Measurements from ENCODE around the gene PIGZ. TPM values are rescaled to one million over a fixed set of nuclear protein-coding genes. Genes with fewer than 3 reads are reported as not detected.

The PIGZ gene
- total RNA-seq, 1 experiment from 2014 or later = 0.69 TPM

DNA sequence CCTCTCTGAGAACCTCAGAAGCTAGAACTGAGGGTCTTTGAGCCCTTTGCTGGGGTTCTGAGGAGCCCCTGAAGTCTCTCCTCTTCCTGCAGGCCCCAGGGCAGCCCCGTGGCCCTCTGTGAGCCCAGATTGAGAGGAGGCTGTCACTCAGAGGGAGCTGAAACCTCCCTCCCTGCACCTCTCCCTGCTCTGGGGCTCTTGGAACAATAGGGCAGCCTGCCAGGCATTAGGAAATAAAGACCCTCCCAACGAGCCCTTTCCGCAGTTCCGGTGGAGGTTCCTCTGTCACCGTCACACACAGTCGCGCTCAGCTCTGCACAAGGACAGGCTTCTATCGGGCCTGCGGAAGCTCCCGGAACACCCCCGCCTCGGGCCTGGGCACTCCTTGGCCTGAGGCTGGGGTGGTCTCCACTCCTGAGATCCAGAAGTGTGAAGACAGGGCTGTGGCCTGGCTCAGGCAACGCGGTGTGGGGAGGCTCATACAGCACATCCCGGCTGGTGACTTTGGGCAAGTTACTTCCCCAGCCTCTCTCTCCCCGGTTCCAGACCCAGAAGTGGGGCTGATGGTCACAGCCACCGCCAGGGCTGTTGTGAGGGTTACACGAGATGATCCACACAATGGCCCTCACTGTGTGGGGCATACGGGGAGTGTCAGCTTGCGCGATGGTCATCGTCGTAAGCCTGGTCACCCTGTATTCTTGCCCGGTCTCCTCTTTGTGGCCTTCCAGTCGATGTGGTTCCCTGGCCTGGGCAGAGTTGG is 43.3 kb upstream of the PIGZ start:
- CTCF ChIA-PET = no interaction called here
- Histone ChIP-seq H3K27me3 (replicated peaks; ENCODE audit: insufficient read depth, low read depth, low read length, poor library complexity) (no peaks in the 10 kb centered on the region), H3K27ac (ENCODE audit: low read depth, low read length, poor library complexity, severe bottlenecking) (no peak overlapping the region), H3K4me3 (ENCODE audit: low read depth, low read length, poor library complexity, severe bottlenecking) (no peak overlapping the region), H3K4me1 (ENCODE audit: insufficient read depth, low read length, poor library complexity, severe bottlenecking) (no peaks in the 10 kb centered on the region), H3K36me3 (ENCODE audit: insufficient read depth, low read length, poor library complexity, severe bottlenecking) (no peaks in the 10 kb centered on the region), H3K9me3 (ENCODE audit: low read depth, low read length, poor library complexity, severe bottlenecking) (no peaks in the 10 kb centered on the region)
- no TSS peak for BruUV-seq (replicated peaks)
- intact Hi-C loops (cut with micrococcal nuclease; ENCODE audit: unreplicated experiment) = no loop called here
- no peak for DNase-seq (ENCODE audit: low spot score)
- no peak for TF ChIP-seq EZH2 (IDR thresholded peaks at IDR 0.05; ENCODE audit: borderline replicate concordance, low read depth, low read length, poor library complexity, severe bottlenecking)
- TF ChIP-seq, protein P1, sequence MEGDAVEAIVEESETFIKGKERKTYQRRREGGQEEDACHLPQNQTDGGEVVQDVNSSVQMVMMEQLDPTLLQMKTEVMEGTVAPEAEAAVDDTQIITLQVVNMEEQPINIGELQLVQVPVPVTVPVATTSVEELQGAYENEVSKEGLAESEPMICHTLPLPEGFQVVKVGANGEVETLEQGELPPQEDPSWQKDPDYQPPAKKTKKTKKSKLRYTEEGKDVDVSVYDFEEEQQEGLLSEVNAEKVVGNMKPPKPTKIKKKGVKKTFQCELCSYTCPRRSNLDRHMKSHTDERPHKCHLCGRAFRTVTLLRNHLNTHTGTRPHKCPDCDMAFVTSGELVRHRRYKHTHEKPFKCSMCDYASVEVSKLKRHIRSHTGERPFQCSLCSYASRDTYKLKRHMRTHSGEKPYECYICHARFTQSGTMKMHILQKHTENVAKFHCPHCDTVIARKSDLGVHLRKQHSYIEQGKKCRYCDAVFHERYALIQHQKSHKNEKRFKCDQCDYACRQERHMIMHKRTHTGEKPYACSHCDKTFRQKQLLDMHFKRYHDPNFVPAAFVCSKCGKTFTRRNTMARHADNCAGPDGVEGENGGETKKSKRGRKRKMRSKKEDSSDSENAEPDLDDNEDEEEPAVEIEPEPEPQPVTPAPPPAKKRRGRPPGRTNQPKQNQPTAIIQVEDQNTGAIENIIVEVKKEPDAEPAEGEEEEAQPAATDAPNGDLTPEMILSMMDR (conservative IDR thresholded peaks at IDR 0.05; ENCODE audit: low read depth, low read length) = no peak
- POLR2A ChIA-PET (ENCODE audit: low non-redundant PET) = no interaction called here

- ChIA-PET POLR2A (ENCODE audit: low non-redundant PET) (no interaction called here), CTCF (interaction anchor here (0.9 kb wide), 1 partner anchor 18 kb away, joined by 3 read pairs; no protein-coding TSS in a partner anchor)
- H3K4me1 ChIP-seq (ENCODE audit: insufficient read depth, low read length, poor library complexity, severe bottlenecking) = no peaks in the 10 kb centered on the region
- H3K27ac ChIP-seq (ENCODE audit: low read depth, low read length, poor library complexity, severe bottlenecking) = no peak overlapping the region
- no peak for DNase-seq (ENCODE audit: low spot score)
- intact Hi-C loops (cut with micrococcal nuclease; ENCODE audit: unreplicated experiment) = no loop called here
- no peak for TF ChIP-seq EZH2 (IDR thresholded peaks at IDR 0.05; ENCODE audit: borderline replicate concordance, low read depth, low read length, poor library complexity, severe bottlenecking)
- TF ChIP-seq, protein P1 (conservative IDR thresholded peaks at IDR 0.05; ENCODE audit: low read depth, low read length) = no peak
- BruUV-seq (replicated peaks) = no TSS peak
- H3K36me3 ChIP-seq (ENCODE audit: insufficient read depth, low read length, poor library complexity, severe bottlenecking) = no peaks in the 10 kb centered on the region
- H3K9me3 ChIP-seq (ENCODE audit: low read depth, low read length, poor library complexity, severe bottlenecking) = no peaks in the 10 kb centered on the region
- H3K4me3 ChIP-seq (ENCODE audit: low read depth, low read length, poor library complexity, severe bottlenecking) = no peak overlapping the region
- H3K27me3 ChIP-seq (replicated peaks; ENCODE audit: insufficient read depth, low read depth, low read length, poor library complexity) = no peaks in the 10 kb centered on the region
Measured at GRCh38 chr3:197010556-197011351, 42.1 kb upstream of the PIGZ start.

GRCh38 chr3:197009532-197010019 is 40.9 kb upstream of the PIGZ start:
- Histone ChIP-seq H3K27me3 (replicated peaks; ENCODE audit: insufficient read depth, low read depth, low read length, poor library complexity) (no peaks in the 10 kb centered on the region), H3K4me1 (ENCODE audit: insufficient read depth, low read length, poor library complexity, severe bottlenecking) (no peaks in the 10 kb centered on the region), H3K4me3 (ENCODE audit: low read depth, low read length, poor library complexity, severe bottlenecking) (no peak overlapping the region), H3K36me3 (ENCODE audit: insufficient read depth, low read length, poor library complexity, severe bottlenecking) (no peaks in the 10 kb centered on the region), H3K27ac (ENCODE audit: low read depth, low read length, poor library complexity, severe bottlenecking) (no peak overlapping the region), H3K9me3 (ENCODE audit: low read depth, low read length, poor library complexity, severe bottlenecking) (no peaks in the 10 kb centered on the region)
- TF ChIP-seq, protein P1 (conservative IDR thresholded peaks at IDR 0.05; ENCODE audit: low read depth, low read length) = no peak
- TF ChIP-seq EZH2 (IDR thresholded peaks at IDR 0.05; ENCODE audit: borderline replicate concordance, low read depth, low read length, poor library complexity, severe bottlenecking) = no peak
- BruUV-seq (replicated peaks) = no TSS peak
- DNase-seq (ENCODE audit: low spot score) = no peak
- intact Hi-C loops (cut with micrococcal nuclease; ENCODE audit: unreplicated experiment) = loop anchor here (10.0 kb wide), 1 partner anchor 505 kb away; no protein-coding TSS in a partner anchor
- POLR2A ChIA-PET (ENCODE audit: low non-redundant PET) = no interaction called here
- CTCF ChIA-PET = interaction anchor here (0.9 kb wide), 1 partner anchor 19 kb away, joined by 3 read pairs; no protein-coding TSS in a partner anchor
